Erythroblast (primary cell): ENCODE results near the gene RPS3.
"Not testable (repeated sequence)": the region's sequence is repeated elsewhere in the genome, so short reads cannot be mapped to it uniquely, and the experiment has no call there.

Experiments used
- DNase-seq, 2 experiments: peaks; one replicate each; lab custom pipeline; 2025; lab: John Stamatoyannopoulos, UW
- GATA1 ChIP-seq: IDR thresholded peaks from 2 replicates; pipeline ENCODE4 v1.6.1; 2011; ENCODE audit warnings: low read depth, mild to moderate bottlenecking, control low read depth, low read length, moderate library complexity
- POLR2A ChIP-seq: IDR thresholded peaks from 2 replicates; pipeline ENCODE4 v1.6.1; 2011; ENCODE audit warnings: mild to moderate bottlenecking, low read length

RPS3 gene

DNA sequence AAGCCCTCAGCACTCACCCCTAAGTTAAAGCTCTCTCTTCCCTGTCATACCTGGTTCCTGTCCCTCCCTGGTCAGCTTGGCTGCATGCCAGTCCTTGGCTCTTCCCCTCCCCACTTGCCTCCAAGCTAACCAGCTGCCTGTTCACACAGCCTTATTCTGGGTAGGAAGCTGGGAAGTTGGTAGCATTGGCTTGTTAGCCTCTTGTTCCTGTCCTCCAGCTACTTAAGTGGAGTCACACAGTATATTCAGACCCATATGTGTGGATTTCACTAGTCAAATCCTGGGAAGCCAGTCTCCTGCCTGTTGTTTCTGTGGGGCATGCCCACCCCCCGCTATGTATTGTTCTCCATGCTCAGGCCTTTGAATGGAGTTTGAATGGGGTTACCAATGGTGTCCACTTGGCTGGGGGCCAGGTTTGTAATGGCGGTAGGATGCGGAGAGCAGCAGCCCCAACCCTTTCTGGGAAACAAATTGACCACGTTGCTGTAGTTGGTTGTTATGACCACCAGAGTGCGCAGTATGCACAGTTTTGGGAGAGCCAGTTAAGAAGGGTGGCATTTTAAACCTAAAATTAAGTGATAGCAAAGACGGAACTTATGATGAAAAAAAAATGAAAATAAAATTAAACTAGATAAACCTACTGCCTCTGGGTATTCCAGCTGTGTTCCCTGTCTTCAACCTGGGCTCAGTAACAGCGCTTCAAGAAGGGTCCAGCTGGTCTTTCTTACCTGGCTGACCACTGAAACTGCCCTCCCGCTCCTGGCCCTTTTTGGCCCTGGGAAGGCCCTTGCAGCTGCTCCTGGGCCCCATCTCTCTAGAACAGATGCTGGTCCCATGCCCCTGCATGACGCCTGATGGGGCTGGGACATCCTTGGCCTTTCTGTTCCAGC is 10.7 kb upstream of the RPS3 start:
- TF ChIP-seq GATA1 (no peak), POLR2A (no peak)
- peak; percentile 86 to 90 for DNase-seq

DNA sequence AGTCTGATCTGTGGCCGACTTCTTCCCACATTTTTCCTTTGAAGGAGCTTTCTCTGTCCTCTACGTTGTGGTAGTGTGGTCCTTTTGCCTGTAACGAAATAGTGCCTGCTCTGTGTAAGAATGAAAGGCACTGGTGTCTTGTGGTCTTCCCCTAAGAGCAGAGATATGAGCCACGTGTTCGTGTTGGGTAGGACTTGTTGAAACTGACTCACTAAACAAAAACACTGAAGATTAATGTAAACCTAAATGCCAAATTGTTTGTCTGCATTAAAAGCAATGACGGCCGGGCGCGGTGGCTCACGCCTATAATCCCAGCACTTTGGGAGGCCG is 10.1 kb upstream of the RPS3 start:
- TF ChIP-seq GATA1 = no peak
- TF ChIP-seq POLR2A = no peak
- no peak for DNase-seq

DNA sequence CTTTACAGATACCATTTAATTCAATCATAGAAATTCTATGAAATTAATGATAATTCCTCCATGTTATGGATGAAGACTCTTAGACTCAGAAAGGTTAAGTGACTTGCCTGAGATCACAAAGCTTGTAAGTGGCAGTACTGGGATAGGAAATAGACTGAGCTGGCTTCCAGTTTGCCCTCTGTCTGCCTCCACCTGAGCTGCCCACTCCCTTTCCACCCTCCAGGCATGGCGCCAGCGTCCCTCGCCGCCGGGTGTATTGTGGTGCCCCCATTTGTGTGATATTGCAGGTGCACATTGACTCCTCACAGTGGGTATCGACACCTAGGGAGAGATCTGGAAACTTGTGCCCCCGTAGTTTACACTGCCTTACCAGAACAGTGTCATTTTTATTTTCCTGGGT is 9.4 kb upstream of the RPS3 start:
- DNase-seq = no peak
- no peak for TF ChIP-seq POLR2A
- TF ChIP-seq GATA1 = no peak

DNA sequence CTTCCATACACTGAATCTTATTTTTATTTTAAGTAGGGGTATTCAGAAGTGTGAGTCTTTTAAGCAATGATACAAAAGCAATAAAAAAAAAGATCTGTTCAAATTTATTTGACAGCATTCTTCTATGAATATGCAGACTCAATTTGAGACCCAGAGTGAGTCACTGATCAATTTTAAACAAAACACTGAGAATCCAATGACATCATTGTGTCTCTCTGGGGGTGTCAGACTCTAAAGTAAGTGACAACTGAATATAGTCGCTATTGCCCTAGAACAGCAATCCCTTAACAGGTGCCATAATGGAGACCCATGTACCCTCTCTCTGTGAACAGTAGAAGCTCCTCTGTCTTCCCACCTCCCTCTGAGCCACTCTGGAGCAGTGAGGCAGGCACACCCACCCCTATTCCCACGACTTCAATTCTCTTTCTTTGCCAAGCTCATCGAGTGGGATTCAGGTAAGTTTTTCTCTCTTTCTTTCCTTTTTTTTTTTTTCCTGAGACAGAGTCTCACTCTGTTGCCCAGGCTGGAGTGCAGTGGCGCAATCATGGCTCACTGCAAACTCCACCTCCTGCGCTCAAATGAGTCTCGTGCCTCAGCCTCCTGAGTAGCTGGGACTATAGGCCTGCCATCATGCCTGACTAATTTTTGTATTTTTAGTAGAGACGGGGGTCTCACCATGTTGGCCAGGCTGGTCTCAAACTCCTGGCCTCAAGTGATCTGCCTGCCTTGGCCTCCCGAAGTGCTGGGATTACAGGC is 5.1 kb upstream of the RPS3 start:
- DNase-seq = no peak
- no peak for TF ChIP-seq GATA1
- TF ChIP-seq POLR2A = no peak

DNA sequence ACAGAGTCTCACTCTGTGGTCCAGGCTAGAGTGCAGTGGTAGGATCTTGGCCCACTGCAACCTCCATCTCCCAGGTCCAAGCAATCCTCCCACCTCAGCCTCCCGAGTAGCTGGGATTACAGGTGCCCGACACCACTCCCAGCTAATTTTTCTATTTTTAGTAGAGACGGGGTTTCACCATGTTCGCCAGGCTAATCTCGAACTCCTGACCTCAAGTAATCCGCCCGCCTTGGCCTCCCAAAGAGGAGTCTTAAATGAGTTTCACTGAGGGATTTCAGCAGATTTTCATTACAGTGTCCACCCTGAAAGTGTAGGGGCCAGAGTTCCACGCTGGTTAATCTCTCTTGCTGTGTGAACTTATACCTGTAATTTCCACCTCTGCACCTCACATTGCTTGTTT is 412 bp upstream of the RPS3 start:
- TF ChIP-seq POLR2A (no peak), GATA1 (no peak)

DNA sequence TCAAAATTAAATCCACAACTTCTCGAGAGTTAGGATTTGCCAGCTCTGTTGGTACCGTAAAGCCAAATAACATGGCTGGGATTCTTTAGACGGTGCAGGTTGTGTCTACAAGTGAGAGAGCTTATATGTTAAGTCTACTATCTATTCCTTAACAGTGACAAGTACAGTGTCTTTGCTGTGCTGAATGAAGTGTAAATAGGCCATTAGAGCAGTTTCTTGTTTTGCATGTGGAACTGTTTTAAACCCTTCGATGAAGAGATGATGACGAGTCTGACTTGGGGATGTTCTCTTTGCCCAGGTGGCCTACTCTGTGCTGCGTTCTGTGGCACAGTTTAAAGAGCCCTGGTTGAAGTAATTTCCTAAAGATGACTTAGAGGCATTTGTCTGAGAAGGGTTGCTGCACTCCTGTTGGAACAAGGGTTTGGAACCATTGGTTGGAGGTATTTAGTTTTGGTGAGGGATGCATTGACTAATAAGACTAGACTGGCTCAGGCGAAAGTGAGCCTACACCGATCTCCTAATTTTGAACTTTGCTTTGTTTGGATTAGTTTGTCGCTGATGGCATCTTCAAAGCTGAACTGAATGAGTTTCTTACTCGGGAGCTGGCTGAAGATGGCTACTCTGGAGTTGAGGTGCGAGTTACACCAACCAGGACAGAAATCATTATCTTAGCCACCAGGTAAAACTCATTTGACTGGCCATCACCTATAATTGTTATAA is 988 bp downstream of the RPS3 start:
- peak; percentile 69 to 74 for DNase-seq
- peak; percentile 10 for TF ChIP-seq POLR2A
- TF ChIP-seq GATA1 = no peak

More for the DNA sequence above, 412 bp upstream of the RPS3 start:
- no peak for DNase-seq

DNA sequence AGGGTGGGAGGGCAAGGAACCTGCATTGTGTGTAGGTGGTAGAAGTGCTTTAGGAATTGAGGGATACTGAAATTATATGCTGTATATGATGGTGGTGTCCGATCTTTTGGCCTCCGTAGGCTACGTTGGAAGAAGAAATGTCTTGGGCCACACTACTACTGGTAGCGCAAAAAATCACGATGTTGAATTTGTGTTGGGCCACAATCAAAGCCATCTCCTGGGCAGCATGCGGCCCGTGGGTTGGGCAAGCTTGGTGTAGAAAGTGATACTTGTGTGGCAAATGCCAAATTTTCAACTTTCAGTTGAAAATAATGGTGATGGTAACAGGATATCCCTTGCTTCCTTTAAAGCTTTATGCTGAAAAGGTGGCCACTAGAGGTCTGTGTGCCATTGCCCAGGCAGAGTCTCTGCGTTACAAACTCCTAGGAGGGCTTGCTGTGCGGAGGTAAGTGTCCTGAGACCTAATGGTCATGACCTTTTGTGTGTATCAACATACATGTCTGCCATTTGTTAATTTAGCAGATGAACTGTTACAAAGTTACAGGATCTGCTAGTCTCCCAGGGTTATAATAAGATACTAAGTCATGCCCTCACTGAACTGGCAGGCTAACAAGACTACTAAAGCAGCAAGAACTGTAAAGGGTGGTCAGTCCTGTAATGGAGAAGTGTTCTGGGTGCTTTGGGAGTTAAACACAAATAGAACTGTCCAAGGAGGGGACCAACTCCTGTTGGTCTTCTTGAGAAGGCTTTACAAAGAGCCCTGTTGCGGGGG is 2.9 kb downstream of the RPS3 start:
- TF ChIP-seq POLR2A (peak; percentile 1), GATA1 (no peak)
- peak in 1 of 2 experiments; percentile 22 for DNase-seq

DNA sequence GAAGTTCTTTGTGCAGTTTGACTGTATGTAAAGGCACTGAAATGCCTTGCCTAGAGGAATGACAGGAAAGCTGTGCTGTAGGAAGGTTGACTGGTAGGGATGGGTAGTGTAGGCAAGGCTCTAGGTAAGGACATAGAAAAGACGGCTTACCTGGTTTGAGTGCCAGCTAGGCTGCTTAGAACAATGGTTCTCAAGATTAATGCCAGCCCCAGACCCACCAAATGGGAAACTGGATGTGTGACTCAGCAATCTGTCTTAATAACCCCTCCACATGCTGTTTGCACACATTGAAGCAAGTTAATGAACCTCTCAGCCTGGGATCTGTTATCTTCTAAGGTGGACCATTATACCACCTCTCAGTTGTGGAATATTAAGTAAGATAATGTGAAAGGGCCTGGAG is 3.7 kb downstream of the RPS3 start:
- DNase-seq = peak in 1 of 2 experiments; percentile 22
- no peak for TF ChIP-seq GATA1
- peak; percentile 30 for TF ChIP-seq POLR2A

DNA sequence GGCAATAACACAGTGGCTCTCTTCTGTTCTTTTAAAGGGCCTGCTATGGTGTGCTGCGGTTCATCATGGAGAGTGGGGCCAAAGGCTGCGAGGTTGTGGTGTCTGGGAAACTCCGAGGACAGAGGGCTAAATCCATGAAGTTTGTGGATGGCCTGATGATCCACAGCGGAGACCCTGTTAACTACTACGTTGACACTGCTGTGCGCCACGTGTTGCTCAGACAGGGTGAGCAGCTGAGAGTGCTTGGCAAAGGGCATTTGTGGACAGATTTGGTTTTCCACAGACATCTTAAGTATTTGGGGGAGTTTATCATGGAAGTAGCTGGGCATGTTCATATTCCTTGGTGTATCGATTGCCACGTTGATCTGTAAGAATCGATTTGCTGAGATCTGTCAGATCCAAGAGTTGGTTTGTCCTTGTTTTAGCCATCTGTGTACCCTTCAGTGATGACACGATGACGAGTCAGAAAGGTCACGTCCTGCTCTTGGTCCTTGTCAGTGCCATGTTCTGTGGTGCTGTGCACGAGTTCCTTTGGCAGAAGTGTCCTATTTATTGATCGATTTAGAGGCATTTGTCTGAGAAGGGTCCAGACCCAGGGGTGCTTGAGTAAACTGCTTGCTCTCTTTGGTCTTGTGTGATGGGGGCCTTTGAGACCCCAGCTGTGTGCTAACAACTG is 4.8 kb downstream of the RPS3 start:
- DNase-seq = no peak
- TF ChIP-seq POLR2A (no peak), GATA1 (no peak)

DNA sequence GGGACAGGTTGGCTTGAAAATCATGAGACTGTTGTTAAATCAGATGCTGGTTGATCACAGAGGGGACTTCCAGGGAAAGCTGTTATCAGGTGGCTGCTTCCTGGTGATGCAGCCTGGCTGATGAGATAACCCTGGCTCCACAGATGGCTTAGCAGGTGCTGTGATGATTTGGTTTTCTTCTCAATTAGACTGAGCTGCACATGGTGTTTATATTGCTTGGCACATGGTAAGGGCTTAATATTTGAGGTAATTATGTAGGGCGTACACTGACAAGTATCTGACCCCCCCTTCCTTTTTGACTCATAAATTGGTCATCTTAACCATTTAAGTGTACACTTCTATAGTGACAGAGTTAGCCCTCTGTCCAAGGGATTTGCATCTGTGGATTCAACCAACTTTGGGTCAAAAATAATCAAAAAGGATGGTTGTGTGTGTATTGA is 7.0 kb downstream of the RPS3 start:
- DNase-seq = peak; percentile 81 to 94
- TF ChIP-seq POLR2A (no peak), GATA1 (no peak)

DNA sequence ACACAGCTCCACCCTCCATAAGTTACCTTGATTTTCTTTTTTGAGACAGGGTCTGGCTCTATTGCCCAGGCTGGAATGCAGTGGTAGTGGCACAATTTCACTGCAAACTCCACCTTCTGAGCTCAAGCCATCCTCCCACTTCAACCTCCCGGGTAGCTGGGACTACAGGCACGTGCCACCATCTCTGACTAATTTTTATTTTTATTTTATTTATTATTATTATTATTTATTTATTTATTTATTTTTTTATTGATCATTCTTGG is 9.6 kb downstream of the RPS3 start:
- TF ChIP-seq POLR2A (no peak), GATA1 (no peak)
- DNase-seq = no peak

DNA sequence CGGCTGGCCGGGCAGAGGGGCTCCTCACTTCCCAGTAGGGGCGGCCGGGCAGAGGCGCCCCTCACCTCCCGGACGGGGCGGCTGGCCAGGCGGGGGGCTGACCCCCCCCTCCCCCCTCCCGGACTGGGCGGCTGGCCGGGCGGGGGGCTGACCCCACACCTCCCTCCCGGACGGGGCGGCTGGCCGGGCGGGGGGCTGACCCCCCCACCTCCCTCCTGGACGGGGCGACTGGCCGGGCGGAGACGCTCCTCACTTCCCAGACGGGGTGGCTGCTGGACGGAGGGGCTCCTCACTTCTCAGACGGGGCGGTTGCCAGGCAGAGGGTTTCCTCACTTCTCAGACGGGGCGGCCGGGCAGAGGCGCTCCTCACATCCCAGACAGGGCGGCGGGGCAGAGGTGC is 10.7 kb downstream of the RPS3 start:
- DNase-seq = not testable (repeated sequence)

DNA sequence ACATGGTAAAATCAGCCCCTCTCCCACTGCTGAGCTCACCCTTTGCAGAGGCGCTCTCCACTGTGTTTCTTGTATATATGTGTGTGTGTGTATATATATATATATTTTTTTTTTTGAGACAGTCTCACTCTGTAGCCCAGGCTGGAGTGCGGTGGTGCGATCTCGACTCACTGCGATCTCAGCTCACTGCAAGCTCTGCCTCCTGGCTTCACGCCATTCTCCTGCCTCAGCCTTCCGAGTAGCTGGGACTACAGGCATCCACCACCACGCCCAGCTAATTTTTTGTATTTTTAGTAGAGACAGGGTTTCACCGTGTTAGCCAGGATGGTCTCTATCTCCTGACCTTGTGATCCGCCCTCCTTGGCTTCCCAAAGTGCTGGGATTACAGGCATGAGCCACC is 13.8 kb downstream of the RPS3 start:
- DNase-seq = not testable (repeated sequence)

DNA sequence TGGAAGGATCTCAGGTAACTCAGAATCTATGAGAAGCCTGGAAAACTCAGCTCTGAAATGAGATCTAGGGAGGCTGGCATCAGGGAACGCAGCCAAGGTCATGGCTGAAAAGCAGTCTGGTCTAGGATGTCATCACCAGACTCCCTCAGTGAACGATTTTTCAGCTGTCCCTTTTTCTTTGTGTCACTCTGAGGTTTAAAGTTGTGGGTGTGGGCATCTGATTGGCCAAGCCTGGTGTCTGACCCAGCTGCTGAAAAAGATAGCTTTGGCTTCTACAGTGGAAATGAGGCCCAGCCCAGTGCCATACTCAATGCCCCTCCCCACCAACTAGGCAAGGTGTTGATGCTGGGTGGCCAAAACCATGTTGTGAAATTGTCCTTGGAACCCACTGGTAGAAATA is 14.5 kb downstream of the RPS3 start:
- peak; percentile 58 to 77 for DNase-seq
- no peak for TF ChIP-seq GATA1
- TF ChIP-seq POLR2A = no peak
